Panc1 (cell line): ENCODE measurements around the gene ZNF12. TPM values are rescaled to one million over a fixed set of nuclear protein-coding genes. Genes with fewer than 3 reads are reported as not detected.
A peak's percentile ranks its signal among the peaks of the same experiment; 100 is the strongest.
"Not testable (repeated sequence)": the region's sequence is repeated elsewhere in the genome, so short reads cannot be mapped to it uniquely, and the experiment has no call there.

Experiments
- ATAC-seq: fragments of 200-7000 bp; cut with Tn5 transposase; 2 replicates; pipeline ENCODE4 v1.9.1; 2020; ENCODE audit warnings: mild to moderate bottlenecking, moderate library complexity
- Bru-seq: library from RNA; stranded (reverse); fragments of 400-500 nt; gene quantifications from one replicate; lab custom pipeline; 2021; lab: Mats Ljungman, UMichigan
- BruChase-seq, 2 experiments: library from RNA; stranded (reverse); fragments of 400-500 nt; gene quantifications; one replicate each; lab custom pipeline; 2021; lab: Mats Ljungman, UMichigan
- BruUV-seq: library from RNA; stranded (reverse); fragments of 400-500 nt; replicated peaks from 2 replicates; lab custom pipeline; 2021; lab: Mats Ljungman, UMichigan
- CTCF ChIA-PET: fragments of 300-600 bp; sonication (Branson Sonifier 250); formaldehyde crosslinking; loops from one replicate; lab custom pipeline; 2022; ENCODE audit warnings: antibody characterized with exemption; lab: Charles Lee
- POLR2A ChIA-PET: fragments of 300-600 bp; sonication (Branson Sonifier 250); formaldehyde crosslinking; loops from one replicate; lab custom pipeline; 2022; ENCODE audit warnings: antibody characterized with exemption; lab: Charles Lee
- DNase-seq: peaks from one replicate; pipeline ENCODE4 v3.0.0-alpha.2; 2010; ENCODE audit warnings: low read depth, low spot score
- H3K27ac ChIP-seq: 2 replicates; pipeline ENCODE4 v1.5.1; 2011; ENCODE audit warnings: mild to moderate bottlenecking, low read length, inconsistent platforms
- H3K27me3 ChIP-seq: fragments of 200-500 bp; sonication (Bioruptor generic); 2 replicates; pipeline ENCODE4 v1.6.0; 2014; ENCODE audit warnings: low read length, inconsistent platforms; ENCODE audit not compliant: control insufficient read depth, insufficient read depth
- H3K36me3 ChIP-seq: fragments of 200-500 bp; sonication (Bioruptor generic); 2 replicates; pipeline ENCODE4 v1.5.1; 2014; ENCODE audit warnings: inconsistent platforms, mild to moderate bottlenecking, low read length, moderate library complexity; ENCODE audit not compliant: control insufficient read depth, insufficient read depth
- H3K4me1 ChIP-seq: 2 replicates; pipeline ENCODE4 v1.5.1; 2011; ENCODE audit warnings: inconsistent platforms, mild to moderate bottlenecking, low read length, moderate library complexity; ENCODE audit not compliant: control insufficient read depth, insufficient read depth
- H3K4me3 ChIP-seq, 2 experiments: 2 replicates each; pipeline ENCODE4 v1.5.1; 2011 to 2012; ENCODE audit warnings: low read depth in 2 of 2, low read length in 2 of 2, mild to moderate bottlenecking in 2 of 2, inconsistent platforms in 1 of 2, moderate library complexity in 1 of 2
- H3K9me3 ChIP-seq: fragments of 200-500 bp; sonication (Bioruptor generic); 2 replicates; pipeline ENCODE4 v1.5.1; 2014; ENCODE audit warnings: low read depth, mild to moderate bottlenecking, inconsistent platforms, low read length, moderate library complexity; ENCODE audit not compliant: control insufficient read depth, insufficient read depth
- POLR2AphosphoS5 ChIP-seq: IDR thresholded peaks from 2 replicates; pipeline ENCODE4 v1.6.1; 2012; ENCODE audit warnings: mild to moderate bottlenecking, low read depth, low read length, moderate library complexity
- SIN3A ChIP-seq: IDR thresholded peaks from 2 replicates; pipeline ENCODE4 v1.6.1; 2012; ENCODE audit warnings: low read depth, mild to moderate bottlenecking, low read length, moderate library complexity, borderline replicate concordance; ENCODE audit not compliant: insufficient read depth
- TCF7L2 ChIP-seq: IDR thresholded peaks from 2 replicates; pipeline ENCODE4 v1.6.1; 2011; ENCODE audit warnings: mild to moderate bottlenecking, low read depth, low read length, inconsistent platforms
- in situ Hi-C: cut with HindIII; loops from 2 replicates; pipeline ENCODE4 v1.10.0; 2016; ENCODE audit warnings: low sequenced_read_pairs, low pct_unique_long_range_greater_than_20kb
- intact Hi-C: fragments of 100-400 bp; cut with micrococcal nuclease; formaldehyde crosslinking; loops from one replicate; pipeline ENCODE4 v1.10.0; 2022; ENCODE audit not compliant: unreplicated experiment
- long read RNA-seq: library from polyadenylated mRNA; unstranded; transcript quantifications from one replicate; pipeline ENCODE4 v2.0.0, GENCODE V29; 2021; ENCODE audit not compliant: unreplicated experiment
- polyA plus RNA-seq: library from polyadenylated mRNA; unstranded; fragments of >200 nt; gene quantifications from one replicate; pipeline ENCODE4 v1.2.1, GENCODE V29; 2012; ENCODE audit warnings: missing spikeins; ENCODE audit not compliant: insufficient read length
- total RNA-seq: library from RNA; stranded (reverse); gene quantifications from one replicate; pipeline ENCODE4 v1.2.1, GENCODE V29; 2021; ENCODE audit not compliant: unreplicated experiment
- TF ChIP-seq, protein P1 (sequence below): fragments of 450-650 bp; IDR thresholded peaks from 2 replicates; pipeline ENCODE4 v1.5.1; 2017; ENCODE audit warnings: mild to moderate bottlenecking
- TF ChIP-seq, protein P2 (sequence below), 2 experiments: IDR thresholded peaks; 2 replicates each; pipeline ENCODE4 v1.6.1; 2011 to 2012; ENCODE audit warnings: low read depth in 2 of 2, control low read depth in 1 of 2, low read length in 1 of 2, mild to moderate bottlenecking in 1 of 2, moderate library complexity in 1 of 2; ENCODE audit not compliant: insufficient read depth in 1 of 2

Gene ZNF12
- total RNA-seq, result 37.3 TPM
- 19.4 TPM for polyA plus RNA-seq
- Bru-seq, nascent RNA, result percentile 96 among the genes with signal in this experiment
- percentile 98 among the genes with signal in this experiment for BruChase-seq, experiment 1, labeled RNA remaining after a 2-hour chase
- BruChase-seq, experiment 2, labeled RNA remaining after a 6-hour chase, result percentile 92 among the genes with signal in this experiment
- long read RNA-seq, full-length matches to known transcripts, result 89 of 116 reads
- long read RNA-seq, partial matches to known transcripts, result 2 of 116 reads
- long read RNA-seq, other reads (novel, unspliced or antisense), result 25 of 116 reads

DNA sequence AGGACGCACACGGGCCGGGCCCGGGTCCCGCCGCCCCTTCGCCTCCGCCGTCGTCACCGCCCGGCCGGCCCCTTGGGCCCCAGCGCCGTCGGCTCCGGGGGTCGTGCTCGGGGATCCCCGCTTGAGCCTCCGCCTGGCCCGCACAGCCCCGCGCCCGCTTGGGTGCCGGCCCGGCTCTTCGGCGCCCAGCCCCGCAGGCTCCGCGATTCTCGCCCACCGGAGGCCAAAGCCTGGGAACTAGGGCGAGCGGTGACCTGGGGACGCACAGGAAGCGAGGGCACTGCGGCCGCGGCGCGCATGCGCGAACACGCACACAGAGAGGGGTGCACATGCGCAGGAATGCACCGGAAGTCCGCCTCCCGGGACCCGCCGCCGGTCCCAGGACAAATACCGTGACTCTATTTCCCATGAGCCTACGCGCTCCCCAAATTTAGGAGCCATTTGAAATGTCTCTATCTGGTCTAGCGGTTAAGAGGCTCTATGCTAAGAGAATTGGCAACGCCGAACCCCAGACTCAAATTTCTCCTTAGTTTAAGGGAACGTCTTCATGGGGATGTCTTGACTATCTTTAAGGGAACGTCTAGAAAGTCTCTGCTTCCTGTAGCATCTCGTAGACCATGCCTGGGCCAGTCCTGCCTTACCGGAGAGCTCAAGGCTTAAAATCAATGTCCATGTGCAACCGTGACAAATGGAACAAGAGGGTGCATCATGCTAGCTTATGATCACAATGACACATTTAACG lies at the start of gene ZNF12:
ZNF12 (minus strand) TSS at position 282 of the 742 bp plus-strand sequence. CDS start 1,774 bp downstream, outside the sequence.
- peak; percentile 86 for DNase-seq
- Histone ChIP-seq H3K4me3 (peak within 1 kb of the TSS; percentile 74 to 81), H3K27ac (peak within 1 kb of the TSS; percentile 98), H3K27me3 (no peaks in the 10 kb centered on the region), H3K4me1 (0 out of 2 replicates have a peak, but pooled peaks cover 5% of the 10 kb centered on the region), H3K9me3 (peaks cover 42% of the 10 kb centered on the region), H3K36me3 (peaks cover 8% of the 10 kb centered on the region; the same call in 1 of the 2 replicates)
- TF ChIP-seq POLR2AphosphoS5 (peak; percentile 85), TCF7L2 (0 out of 2 replicates have a peak, but pooled peaks have one; percentile 19), SIN3A (0 out of 2 replicates have a peak, but pooled peaks have one; percentile 63)
- TF ChIP-seq, protein P1, sequence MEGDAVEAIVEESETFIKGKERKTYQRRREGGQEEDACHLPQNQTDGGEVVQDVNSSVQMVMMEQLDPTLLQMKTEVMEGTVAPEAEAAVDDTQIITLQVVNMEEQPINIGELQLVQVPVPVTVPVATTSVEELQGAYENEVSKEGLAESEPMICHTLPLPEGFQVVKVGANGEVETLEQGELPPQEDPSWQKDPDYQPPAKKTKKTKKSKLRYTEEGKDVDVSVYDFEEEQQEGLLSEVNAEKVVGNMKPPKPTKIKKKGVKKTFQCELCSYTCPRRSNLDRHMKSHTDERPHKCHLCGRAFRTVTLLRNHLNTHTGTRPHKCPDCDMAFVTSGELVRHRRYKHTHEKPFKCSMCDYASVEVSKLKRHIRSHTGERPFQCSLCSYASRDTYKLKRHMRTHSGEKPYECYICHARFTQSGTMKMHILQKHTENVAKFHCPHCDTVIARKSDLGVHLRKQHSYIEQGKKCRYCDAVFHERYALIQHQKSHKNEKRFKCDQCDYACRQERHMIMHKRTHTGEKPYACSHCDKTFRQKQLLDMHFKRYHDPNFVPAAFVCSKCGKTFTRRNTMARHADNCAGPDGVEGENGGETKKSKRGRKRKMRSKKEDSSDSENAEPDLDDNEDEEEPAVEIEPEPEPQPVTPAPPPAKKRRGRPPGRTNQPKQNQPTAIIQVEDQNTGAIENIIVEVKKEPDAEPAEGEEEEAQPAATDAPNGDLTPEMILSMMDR, result no peak
- TF ChIP-seq, protein P2, sequence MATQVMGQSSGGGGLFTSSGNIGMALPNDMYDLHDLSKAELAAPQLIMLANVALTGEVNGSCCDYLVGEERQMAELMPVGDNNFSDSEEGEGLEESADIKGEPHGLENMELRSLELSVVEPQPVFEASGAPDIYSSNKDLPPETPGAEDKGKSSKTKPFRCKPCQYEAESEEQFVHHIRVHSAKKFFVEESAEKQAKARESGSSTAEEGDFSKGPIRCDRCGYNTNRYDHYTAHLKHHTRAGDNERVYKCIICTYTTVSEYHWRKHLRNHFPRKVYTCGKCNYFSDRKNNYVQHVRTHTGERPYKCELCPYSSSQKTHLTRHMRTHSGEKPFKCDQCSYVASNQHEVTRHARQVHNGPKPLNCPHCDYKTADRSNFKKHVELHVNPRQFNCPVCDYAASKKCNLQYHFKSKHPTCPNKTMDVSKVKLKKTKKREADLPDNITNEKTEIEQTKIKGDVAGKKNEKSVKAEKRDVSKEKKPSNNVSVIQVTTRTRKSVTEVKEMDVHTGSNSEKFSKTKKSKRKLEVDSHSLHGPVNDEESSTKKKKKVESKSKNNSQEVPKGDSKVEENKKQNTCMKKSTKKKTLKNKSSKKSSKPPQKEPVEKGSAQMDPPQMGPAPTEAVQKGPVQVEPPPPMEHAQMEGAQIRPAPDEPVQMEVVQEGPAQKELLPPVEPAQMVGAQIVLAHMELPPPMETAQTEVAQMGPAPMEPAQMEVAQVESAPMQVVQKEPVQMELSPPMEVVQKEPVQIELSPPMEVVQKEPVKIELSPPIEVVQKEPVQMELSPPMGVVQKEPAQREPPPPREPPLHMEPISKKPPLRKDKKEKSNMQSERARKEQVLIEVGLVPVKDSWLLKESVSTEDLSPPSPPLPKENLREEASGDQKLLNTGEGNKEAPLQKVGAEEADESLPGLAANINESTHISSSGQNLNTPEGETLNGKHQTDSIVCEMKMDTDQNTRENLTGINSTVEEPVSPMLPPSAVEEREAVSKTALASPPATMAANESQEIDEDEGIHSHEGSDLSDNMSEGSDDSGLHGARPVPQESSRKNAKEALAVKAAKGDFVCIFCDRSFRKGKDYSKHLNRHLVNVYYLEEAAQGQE (IDR thresholded peaks at IDR 0.05; ENCODE audit: insufficient read depth in 1 of 2, low read depth in 2 of 2, low read length in 1 of 2), result 0 out of 4 replicates have a peak, but pooled peaks of 1 of the 2 experiments have one; percentile 21
- in situ Hi-C loops, result no loop called here
- ChIA-PET POLR2A (no interaction called here), CTCF (no interaction called here)
- intact Hi-C loops, result no loop called here
- peak; percentile 97 for ATAC-seq
- no TSS peak for BruUV-seq

DNA sequence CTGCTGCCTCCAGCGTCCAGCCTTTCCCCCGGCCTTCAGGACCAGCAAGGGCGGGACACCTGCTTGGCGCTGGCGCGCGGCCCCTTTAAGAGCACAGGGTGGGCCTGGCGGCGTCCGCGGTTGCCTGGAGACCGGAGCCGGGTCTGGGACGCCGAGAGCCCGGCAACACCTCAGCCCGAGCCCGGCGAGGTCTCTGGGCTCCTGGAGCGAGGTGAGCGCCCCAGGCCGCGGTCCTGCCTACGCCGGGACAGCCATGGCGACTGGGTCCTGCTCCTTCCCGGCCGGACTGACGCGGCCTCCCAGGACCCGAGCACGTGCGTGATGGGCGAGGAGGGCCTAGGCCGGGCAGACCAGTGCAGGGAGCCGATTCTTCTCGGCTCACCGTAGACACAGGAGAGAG lies 47.2 kb upstream of the ZNF12 start, which contains the start of gene RSPH10B2:
RSPH10B2 (plus strand) TSS at position 140 of the 400 bp plus-strand sequence. CDS start 3,575 bp downstream, outside the sequence.
- ATAC-seq, result peak; percentile 79
- intact Hi-C loops, H3K27me3 ChIP-seq, in situ Hi-C loops, DNase-seq, H3K27ac ChIP-seq, CTCF ChIA-PET, H3K4me1 ChIP-seq, BruUV-seq, POLR2A ChIA-PET, H3K4me3 ChIP-seq, H3K9me3 ChIP-seq, H3K36me3 ChIP-seq: not testable (repeated sequence)

DNA sequence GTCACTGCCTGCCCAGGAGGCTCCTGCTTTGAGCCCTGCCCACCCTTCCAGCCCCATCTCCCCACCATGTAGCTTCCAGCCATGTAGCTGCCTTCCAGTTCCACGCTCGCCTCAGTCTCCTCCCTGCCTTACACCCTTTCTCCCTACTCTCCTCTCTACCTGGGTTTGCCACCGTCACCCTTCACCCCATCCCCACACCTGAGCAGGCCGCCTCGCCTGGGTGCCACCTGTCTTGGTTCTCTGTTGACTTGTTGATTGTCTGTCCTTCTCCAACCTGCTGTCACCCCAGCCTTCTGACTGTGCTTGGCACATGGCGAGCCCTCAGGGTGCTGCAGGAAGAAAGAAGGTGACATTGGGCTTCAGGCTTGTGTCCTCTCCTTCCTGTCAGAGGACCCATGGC lies 43.4 kb upstream of the ZNF12 start:
- ATAC-seq, CTCF ChIA-PET, H3K9me3 ChIP-seq, H3K27me3 ChIP-seq, H3K36me3 ChIP-seq, BruUV-seq, DNase-seq, POLR2A ChIA-PET, intact Hi-C loops, in situ Hi-C loops, H3K4me1 ChIP-seq, H3K4me3 ChIP-seq, H3K27ac ChIP-seq: not testable (repeated sequence)

- BruUV-seq, result not testable (repeated sequence)
These were observed 42.6 kb upstream of the ZNF12 start for GRCh38 chr7:6749335-6749734.

More at GRCh38 chr7:6749335-6749734, 42.6 kb upstream of the ZNF12 start:
- DNase-seq, in situ Hi-C loops, H3K4me1 ChIP-seq, H3K27ac ChIP-seq, H3K9me3 ChIP-seq, H3K4me3 ChIP-seq, H3K36me3 ChIP-seq, H3K27me3 ChIP-seq, POLR2A ChIA-PET, ATAC-seq, intact Hi-C loops, CTCF ChIA-PET: not testable (repeated sequence)
